Measurements from ENCODE around the gene CYLD.
A peak's percentile ranks its signal among the peaks of the same experiment; 100 is the strongest.

CYLD gene

DNA sequence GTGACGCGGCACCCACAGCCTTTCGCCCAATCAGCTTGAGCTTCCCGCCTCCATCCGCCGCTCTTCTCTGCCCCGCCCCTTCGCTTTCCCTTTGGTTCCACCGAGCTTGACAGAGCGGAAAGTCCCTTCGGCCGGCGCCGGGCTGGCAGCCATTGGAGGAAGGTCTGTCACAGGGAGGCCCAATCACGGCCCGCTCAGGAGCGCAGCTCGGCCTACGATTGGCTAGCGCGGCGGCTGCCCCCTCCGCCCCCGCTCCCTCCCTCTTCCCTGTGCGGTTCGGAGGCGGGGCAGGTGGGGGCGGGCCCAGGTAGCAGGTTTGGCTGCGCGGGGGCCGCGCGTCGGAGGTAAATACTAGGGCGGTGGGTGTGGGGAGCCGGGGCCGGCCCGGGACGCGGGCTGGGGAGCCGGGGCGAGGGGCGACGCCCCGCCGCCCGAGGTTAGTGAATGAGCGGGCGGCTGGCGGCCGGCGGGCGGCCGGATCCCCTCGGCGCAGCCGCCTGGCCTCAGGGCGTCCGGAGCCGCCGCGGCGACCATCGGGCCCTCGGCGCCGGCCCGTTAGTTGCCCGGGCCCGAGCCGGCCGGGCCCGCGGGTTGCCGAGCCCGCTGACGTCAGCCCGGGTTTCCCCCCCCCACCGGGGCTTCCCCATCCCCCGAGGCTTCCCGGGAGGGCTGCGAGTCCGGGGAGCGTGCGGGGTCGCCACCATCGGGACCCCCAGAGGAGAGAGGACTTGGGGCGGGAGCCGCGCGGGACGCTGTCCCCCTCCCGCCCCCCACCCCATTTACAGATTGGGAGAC is at the start of gene CYLD:
Gene CYLD (plus strand): TSS at position 306 of the 795 bp plus-strand sequence. CDS start 7,613 bp downstream, outside the sequence.
- DNase-seq = peak; percentile 99

DNA sequence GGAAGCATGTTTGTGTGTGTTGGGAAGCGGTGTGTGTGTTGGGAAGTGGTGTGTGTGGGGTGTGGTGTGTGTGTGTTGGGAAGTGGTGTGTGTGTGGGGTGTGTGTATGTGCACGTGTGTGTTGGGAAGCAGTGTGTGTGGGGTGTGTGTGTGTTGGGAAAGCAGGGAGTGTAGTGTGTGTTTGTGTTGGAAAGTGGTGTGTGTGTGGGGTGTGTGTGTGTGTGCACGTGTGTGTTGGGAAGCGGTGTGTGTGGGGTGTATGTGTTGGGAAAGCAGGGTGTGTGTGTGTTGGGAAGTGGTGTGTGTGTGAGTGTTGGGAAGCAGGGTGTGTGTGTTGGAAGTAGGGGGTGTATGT is 49.3 kb upstream of the CYLD start:
- DNase-seq = no peak

DNA sequence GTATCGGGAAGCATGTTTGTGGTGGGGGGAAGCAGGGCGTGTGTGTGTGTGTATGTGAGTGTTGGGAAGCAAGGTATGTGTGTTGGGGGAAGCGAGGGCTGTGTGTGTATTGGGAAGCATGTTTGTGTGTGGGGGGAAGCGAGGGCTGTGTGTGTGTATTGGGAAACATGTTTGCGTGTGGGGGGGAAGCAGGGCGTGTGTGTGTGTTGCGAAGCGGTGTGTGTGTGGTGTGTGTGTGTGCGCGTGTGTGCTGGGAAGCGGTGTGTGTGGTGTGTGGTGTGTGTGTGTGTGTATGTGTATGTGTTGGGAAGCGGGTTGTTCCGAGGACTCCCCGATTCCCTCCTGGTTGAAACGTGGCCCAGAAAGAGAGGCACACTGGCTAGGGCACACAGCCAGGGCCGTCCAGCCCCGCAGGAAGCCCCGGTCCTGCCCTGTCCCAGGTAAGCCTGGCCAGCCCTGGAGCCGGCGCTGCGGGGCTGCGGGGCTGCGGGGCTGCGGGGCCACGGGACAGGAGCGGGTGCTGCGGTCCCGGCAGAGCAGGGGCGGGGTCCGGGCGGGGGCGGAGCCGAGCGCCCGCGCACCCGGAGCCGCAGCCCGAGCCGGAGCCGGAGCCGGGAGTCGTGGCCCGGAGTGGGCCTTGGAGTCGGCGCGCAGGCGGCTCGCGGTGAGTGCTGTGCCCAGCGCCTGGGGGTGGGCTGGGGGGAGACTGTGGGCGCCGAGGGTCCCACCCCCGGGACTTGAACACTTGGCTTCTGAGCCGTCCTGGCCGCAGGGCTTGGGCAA is 48.7 kb upstream of the CYLD start, which contains the start of gene NOD2:
Gene NOD2 (plus strand): TSS at position 608 of the 783 bp plus-strand sequence. CDS start 5,890 bp downstream, outside the sequence.
- peak in 1 of 2 donors; percentile 47 for DNase-seq

DNA sequence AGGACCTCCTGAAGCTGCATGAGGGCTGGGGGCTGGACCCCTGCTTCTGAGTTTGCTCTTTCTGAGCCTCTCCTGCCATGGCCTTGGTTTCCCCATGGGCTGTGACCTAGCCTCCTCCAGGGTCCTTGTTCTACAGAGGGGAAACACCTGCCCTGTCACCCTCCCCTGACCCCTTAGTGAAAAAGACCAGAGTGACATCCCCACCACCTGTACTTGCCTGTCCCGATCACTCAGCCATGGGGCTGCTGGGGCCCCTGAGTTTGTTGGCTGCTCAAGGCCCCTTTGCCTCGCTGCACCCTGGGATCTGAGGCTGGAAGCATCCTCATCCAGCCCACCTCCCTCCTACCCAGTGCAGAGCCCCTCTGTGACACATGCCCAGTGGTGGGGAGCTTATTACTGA is 47.7 kb upstream of the CYLD start:
- DNase-seq = no peak

DNA sequence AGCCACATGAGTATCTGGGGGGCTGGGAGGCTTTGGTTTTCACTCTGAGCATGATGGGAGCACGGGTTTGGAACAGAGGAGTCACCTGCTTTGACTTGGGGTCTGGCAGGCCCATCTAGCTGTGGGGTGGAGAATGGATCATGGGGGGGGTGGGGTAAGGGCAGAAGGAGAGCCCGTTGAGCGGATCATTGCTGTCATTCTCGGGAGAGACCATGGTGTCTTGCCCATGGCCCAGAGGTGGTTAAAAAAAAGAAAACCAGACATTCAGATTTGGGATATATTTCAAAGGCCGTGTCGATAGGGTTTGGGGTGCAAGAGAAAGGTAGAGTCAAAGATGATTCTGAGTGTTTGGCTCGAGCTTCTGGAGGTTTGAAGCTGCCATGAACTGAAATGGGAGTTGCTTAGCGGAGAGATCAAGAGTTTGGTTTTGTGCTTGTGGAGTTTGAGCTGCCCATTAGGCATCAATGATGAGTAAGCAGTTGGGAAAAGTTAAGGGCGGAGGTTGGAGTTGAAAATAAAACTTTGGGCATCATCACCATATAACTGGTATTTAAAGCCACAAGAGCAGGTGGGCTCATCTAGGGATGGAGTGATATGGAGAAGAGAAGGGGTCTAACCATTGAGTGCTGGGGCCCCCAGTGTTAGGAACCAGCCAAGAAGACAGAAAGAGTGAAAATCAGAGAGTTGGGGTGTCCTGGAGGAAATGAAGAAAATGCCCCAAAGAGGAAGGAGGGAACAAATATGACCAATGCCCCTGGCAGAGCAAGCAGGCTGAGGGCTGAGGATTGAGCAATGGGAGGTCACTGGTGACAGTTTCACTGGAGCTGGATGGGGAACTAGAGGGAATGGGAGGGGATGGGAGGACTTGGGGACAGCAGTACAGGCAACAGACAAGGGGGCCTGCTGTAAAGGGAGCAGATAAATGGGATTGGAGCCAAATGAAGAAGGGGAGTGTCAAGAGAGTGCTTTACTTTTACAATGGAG is 46.6 kb upstream of the CYLD start:
- DNase-seq = no peak

DNA sequence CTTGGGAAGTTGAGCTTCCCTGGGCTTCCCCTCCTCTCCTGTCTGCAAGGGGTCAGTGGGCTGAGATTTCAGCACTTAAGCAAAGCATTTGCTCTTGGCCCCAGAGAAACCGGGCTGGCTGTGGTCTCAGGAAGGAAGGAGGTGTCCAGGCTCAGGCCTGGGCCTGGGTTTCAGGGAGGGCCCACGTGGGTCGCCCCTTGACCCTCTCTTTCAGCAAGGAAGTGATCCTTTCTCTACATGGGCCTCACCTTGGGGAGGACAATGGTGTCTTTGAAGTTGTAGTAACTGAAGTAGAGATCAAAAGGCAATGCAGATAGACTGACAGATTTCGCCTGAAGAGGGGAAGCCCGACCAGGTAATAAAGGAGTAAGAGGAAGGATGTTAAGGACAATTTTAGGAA is 45.8 kb upstream of the CYLD start:
- no peak for DNase-seq

DNA sequence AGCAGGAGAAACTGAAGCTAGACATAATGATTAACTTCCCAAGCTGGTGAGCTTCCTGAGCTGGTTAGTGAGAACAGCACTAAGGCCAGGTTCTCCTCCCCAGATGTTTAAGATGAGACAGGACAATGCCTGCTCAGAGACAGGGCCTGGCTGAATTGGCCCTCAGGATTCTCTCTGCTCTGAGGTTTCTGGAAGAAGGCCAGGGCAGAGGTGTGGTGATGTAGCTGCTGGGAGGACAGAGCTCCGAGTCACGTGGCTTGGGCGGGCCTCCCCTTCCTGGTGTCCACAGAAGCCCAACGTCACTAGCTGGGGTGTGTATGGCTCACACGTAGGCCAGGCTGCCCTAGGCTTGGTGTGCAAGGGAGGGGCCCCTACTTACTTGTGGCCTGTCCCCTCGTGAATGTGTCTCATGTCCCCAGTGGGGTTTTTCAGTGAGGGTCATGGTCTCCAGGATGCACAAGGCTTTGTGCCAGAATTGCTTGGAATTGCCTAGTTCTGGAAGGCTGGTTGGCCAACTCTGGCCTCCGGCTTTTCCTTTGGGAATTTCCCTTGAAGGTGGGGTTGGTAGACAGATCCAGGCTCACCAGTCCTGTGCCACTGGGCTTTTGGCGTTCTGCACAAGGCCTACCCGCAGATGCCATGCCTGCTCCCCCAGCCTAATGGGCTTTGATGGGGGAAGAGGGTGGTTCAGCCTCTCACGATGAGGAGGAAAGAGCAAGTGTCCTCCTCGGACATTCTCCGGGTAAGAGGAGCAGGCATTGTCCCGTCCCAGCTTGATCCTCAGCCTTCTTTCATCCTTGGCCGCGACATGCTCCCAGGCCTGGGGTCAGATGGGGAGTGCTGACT is 45.1 kb upstream of the CYLD start:
- peak; percentile 56 to 66 for DNase-seq

DNA sequence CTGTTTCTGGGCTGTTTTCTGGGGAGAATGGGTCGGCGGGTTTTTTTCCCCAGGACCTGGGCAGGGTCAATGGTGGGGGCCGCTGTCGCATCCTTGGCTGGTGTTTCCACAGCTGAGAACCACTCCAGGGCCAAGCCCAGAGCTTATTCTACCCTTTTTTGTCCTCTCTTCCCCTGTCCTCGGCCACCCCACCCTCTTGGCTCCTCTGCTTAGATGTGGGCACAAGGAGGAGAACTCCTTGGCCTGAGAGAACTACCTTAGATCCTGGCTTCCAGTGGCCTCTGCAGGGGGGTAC is 44.5 kb upstream of the CYLD start:
- DNase-seq = no peak

DNA sequence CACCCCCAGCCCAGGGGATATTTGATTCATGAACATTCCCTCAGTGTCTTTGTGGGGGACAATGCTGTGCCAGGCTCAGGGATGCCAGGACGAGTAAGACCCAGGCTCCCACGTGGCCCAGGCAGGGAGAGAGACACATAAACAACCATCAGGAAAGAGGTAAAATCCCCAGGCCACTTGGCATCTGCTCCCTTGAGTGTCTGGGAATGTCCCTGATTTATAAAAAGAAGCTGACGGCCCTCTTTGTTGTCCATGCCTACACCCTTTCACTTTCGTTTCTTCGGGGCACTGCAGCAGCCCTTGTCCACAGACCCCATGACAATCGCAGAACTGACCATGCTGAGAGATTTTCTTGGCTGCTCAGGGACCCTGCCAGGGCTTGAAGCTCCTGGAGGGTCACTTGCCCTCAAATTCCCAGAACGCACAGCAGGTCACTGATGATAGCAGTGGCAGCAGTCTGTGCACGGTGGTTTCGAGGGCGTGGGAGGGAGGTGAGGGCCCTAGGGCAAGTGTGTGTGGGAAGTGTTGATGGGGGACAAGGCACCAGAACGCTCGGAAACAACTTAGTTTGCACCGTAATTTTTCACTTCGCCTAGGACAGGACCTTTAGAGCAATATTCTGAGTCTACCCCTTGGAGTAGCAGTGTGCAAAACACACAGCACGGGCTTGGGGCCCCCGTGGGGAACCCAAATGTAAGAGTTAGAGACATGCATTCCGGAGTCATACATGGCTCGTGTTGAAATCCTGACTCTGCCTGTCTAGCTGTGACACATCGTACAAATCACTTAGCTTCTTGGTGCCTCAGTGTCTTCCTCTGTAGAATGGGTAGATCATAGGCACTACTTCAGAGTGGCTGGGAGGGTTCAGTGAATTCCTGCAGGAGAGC is 43.8 kb upstream of the CYLD start:
- DNase-seq = peak; percentile 71 to 72

DNA sequence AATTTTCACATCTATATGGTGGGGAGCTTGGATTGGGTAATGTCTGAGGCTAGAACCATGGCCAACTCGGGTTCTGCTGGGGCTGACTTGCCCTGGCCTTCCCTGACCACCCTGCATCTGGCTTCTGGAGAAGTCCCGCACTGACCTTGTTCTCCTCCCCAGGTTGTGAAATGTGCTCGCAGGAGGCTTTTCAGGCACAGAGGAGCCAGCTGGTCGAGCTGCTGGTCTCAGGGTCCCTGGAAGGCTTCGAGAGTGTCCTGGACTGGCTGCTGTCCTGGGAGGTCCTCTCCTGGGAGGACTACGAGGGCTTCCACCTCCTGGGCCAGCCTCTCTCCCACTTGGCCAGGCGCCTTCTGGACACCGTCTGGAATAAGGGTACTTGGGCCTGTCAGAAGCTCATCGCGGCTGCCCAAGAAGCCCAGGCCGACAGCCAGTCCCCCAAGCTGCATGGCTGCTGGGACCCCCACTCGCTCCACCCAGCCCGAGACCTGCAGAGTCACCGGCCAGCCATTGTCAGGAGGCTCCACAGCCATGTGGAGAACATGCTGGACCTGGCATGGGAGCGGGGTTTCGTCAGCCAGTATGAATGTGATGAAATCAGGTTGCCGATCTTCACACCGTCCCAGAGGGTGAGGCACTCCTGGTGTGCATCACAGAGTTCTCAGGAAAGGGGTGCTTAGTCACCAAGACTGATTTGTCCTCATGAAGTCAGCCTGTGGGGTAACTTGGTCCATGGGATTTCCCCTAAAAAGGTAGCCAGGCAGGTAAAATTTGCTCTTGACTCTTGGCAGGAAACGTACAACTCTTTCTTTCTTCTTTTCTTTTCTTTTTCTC is 42.3 kb upstream of the CYLD start:
- DNase-seq = peak; percentile 72 to 74

DNA sequence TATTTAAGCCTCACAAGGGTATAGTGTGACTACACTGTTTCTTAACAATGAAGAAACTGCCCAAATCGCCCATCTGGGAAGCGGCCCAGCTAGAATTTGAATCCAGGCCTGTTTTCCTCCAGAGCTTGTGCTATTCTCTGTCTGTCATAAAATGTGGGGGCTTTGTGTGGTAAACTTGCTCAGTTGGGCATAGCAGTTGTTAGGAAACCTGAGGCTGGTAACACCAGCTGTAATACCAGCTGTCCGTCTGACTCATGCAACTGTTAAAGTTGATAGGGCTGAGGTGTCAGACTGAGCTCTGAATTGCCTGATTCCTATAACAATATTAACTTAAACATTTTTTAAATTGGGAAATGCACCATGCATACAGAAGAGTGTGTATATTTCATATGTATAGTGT is 39.2 kb upstream of the CYLD start:
- no peak for DNase-seq

DNA sequence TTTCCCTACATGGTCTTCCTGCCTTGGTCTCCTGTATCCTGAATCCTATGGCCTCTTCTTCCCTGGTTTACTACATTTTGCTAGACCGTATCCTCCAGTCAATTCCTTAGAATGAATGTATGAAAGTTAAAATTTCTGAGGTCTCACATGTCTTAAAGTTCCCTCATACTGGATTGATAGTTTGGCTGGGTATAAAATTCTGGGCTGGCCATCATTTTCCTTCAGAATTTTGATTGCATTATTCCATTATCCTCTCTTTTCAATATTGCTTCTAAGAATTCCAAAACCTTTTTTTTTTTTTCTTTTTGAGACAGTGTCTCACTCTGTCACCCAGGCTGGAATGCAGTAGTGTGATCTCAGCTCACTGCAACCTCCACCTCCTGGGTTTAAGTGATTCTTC is 37.6 kb upstream of the CYLD start:
- DNase-seq = no peak

DNA sequence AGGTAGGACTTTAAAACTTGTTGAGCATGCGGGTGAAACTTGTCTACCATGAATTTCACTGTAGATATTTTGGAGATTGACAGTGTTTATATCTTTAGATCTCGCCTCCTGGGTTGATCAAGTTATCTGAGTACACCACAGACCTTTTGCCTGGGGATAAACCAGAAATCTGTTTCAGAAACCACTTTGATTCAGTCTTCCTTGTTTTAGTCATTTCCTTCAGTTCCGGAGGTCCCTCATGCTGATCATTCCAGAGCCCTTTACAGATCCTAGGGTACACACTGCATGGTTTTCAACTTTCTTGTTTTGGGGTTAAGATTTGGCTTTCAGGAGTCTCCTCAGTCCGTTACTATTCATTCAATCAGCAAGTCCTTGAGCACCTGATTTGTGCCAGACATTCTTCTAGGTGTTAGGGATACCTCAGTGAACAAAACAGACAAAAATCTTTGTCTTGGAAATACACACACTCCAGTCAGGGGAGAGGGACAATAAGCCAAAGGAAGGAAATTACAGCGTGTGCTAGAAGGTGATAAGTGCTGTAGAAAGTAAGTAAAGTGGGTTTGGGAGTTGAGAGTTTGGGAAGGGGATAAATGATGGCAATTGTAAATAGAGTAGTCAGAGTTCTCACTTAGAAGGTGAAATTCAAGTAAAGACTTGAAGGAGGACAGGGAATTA is 36.3 kb upstream of the CYLD start:
- no peak for DNase-seq

DNA sequence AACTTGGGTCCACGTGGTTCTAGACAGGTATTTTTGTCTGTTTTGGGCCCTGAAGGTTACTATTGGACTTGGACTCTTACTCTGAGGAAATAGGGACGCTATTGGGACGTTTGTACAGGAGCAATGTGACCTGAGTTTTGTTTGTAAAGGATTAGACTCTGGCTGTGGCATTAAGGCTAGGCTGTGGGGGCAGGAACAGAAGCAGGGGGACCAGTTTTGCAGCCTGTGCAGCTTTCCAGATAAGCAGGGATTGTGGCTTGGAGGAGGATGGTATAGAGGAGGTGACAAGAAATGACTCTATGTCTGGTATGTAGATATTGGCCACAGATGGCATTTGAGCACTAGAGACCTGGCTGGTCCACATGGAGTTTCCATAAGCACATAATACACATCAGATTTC is 35.6 kb upstream of the CYLD start:
- DNase-seq = no peak

DNA sequence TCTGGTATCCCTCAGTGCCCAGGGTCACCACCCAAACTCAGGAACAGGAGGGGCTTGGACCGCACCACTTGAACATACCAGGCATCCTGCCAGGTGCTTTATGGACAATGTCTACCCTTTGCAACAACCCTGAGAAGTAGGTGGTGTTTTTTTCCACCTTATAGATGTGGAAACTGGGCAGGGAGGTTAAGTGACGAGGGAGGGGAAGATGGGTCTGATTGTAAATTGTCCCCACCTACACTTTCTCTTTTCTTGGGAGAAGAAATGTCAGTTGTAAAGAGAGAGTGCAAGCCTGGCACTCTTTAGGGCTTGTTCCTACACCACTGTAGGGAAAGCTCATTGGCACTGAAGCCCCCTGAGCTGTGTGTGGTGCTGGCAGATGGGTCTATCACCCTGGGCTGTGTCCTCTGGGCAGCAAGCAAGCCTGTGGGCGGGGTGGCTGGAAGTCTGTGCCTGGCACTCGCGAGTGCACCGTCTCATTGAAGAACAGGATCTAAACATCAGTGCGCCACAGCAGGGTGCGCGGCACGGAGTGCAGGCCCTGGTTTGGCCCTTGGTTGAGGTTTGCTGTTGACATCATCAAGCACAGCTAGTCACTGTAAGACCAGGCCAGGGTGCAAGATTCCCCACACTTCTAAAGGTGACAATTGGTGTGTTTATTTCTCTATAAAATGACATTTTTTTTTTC is 33.4 kb upstream of the CYLD start:
- DNase-seq = peak in 1 of 2 donors; percentile 60

DNA sequence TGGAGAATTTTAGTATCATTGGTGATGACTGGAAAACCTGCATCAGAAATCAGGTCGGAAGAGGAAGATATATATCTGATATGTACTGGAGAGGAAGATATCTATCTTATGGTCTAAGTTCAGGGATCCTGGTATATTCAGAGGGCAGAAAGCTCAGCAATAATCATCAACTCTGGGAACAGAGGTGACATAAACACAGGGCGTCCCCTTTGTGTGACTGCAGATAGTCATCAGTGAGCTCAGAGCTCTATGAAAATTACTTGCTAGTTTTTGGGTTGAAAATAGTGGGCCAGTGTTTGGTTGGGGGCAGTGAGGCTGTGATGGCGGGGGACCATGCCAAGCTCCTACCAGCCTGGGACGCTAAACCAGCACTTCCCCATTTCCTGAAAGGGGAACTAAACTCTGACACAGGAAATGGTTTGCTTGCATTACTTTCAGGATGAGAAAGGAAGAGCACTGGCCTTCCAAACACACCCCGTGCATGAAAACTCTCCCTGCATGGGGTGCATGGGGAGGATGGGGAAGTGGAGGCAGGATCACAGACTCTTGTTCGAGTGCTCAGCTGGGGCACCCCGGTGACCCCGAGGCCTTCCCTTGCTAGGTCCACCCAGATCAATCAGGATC is 32.7 kb upstream of the CYLD start:
- DNase-seq = no peak

DNA sequence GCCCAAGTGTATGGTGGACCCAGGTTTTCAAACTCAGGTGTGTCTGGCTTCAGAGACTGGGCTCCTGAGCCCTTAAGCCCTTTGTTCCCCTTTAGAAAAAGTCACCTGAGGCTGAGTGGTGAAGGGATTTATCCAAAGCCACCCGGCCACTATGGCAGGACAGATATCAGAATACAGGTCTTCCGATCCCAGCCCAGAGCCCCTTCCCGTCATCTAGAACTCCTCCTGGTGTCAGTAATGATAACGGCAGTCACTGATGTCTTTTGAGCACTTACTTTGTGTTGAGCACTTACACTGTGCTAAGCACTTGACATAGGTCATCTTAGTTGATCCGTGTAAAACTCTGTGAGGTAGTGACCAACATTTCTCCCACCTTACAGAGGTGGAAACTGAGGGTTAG is 31.9 kb upstream of the CYLD start:
- no peak for DNase-seq

DNA sequence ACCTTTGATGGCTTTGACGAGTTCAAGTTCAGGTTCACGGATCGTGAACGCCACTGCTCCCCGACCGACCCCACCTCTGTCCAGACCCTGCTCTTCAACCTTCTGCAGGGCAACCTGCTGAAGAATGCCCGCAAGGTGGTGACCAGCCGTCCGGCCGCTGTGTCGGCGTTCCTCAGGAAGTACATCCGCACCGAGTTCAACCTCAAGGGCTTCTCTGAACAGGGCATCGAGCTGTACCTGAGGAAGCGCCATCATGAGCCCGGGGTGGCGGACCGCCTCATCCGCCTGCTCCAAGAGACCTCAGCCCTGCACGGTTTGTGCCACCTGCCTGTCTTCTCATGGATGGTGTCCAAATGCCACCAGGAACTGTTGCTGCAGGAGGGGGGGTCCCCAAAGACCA is 30.8 kb upstream of the CYLD start:
- DNase-seq = no peak
